ENCODE results near the gene CETN2.
A peak's percentile ranks its signal among the peaks of the same experiment; 100 is the strongest.
"Not testable (repeated sequence)": the region's sequence is repeated elsewhere in the genome, so short reads cannot be mapped to it uniquely, and the experiment has no call there.

CETN2 gene

GRCh38 chrX:152830312-152831305, at the start of gene CETN2, which contains the start of gene NSDHL:
CETN2 (minus strand) TSS chrX:152830757; CDS start chrX:152830710, 47 bp downstream.
NSDHL (plus strand) TSS chrX:152831063; CDS start chrX:152846325, 15,262 bp downstream.
- DNase-seq: peak; percentile 94 to 95

- DNase-seq: no peak
Observed at GRCh38 chrX:152878976-152879755, 48.6 kb upstream of the CETN2 start.

GRCh38 chrX:152876931-152877840, 46.6 kb upstream of the CETN2 start:
- no peak for DNase-seq

GRCh38 chrX:152873361-152873760, 42.8 kb upstream of the CETN2 start:
- DNase-seq: no peak

GRCh38 chrX:152872522-152872921, 42.0 kb upstream of the CETN2 start:
- no peak for DNase-seq

GRCh38 chrX:152871260-152871659, 40.7 kb upstream of the CETN2 start:
- DNase-seq: no peak

- no peak for DNase-seq
Observed at GRCh38 chrX:152869972-152870371, 39.4 kb upstream of the CETN2 start.

- DNase-seq: no peak
Observed at GRCh38 chrX:152866386-152866785, 35.8 kb upstream of the CETN2 start.

- DNase-seq: no peak
Observed at GRCh38 chrX:152865232-152865920, 34.8 kb upstream of the CETN2 start.

GRCh38 chrX:152861826-152862225, 31.3 kb upstream of the CETN2 start:
- no peak for DNase-seq

GRCh38 chrX:152861116-152861515, 30.6 kb upstream of the CETN2 start:
- DNase-seq: no peak

GRCh38 chrX:152853986-152854385, 23.4 kb upstream of the CETN2 start:
- no peak for DNase-seq

GRCh38 chrX:152850465-152850864, 19.9 kb upstream of the CETN2 start:
- DNase-seq: no peak

- DNase-seq: no peak
Observed at GRCh38 chrX:152847281-152847680, 16.7 kb upstream of the CETN2 start.

- DNase-seq: no peak
Observed at GRCh38 chrX:152845618-152846240, 15.2 kb upstream of the CETN2 start.

GRCh38 chrX:152844256-152844655, 13.7 kb upstream of the CETN2 start:
- no peak for DNase-seq

GRCh38 chrX:152843852-152844251, 13.3 kb upstream of the CETN2 start:
- DNase-seq: no peak

GRCh38 chrX:152842772-152843338, 12.3 kb upstream of the CETN2 start:
- DNase-seq: no peak

- DNase-seq: not testable (repeated sequence)
Observed at GRCh38 chrX:152835470-152835869, 4.9 kb upstream of the CETN2 start.

GRCh38 chrX:152833378-152833777, 2.8 kb upstream of the CETN2 start:
- DNase-seq: no peak

GRCh38 chrX:152832520-152832919, 2.0 kb upstream of the CETN2 start:
- no peak for DNase-seq

All from CD4-positive, alpha-beta T cell treated with Interleukin-1 beta for 1 hour (primary cell).